HL-60 (cell line): Measurements from ENCODE around the gene GRID2.

Experiments used
- CTCF ChIP-seq: IDR thresholded peaks from one replicate; pipeline ENCODE4 v1.5.1; 2011; ENCODE audit warnings: low read length, control low read depth, inconsistent platforms; ENCODE audit not compliant: insufficient read depth
- GABPA ChIP-seq: IDR thresholded peaks from 2 replicates; pipeline ENCODE4 v1.6.1; 2012; ENCODE audit warnings: low read depth
- POLR2AphosphoS5 ChIP-seq: IDR thresholded peaks from 2 replicates; pipeline ENCODE4 v1.6.1; 2012; ENCODE audit warnings: low read depth

DNA sequence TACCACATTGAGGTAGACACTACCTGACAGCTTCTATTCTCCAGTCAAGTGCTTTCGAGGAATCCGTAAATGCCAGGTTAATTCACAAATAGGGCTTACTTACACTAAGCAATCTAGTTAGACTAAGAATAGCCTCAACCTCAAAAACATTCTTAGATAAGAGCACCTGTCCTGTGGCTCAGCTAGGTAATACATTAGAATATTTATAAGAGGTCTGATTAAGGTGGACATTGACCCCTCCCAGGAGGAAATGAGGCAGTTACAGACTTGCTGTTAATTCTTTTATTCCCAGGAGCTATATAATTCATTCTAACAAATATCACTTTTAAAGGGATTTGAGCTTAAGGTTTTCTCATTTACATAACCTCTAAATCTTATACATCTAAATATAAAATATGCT, 758.1 kb downstream of the GRID2 start:
- TF ChIP-seq CTCF (no peak), GABPA (no peak), POLR2AphosphoS5 (no peak)
